Kidney epithelial cell (primary cell): Measurements from ENCODE around the gene RABGAP1L. TPM values are rescaled to one million over a fixed set of nuclear protein-coding genes. Genes with fewer than 3 reads are reported as not detected.

Experiments
- DNase-seq: peaks from one replicate; pipeline ENCODE4 v3.0.0-alpha.2; 2010; ENCODE audit warnings: low read depth
- H3K27me3 ChIP-seq: 2 replicates; pipeline ENCODE4 v1.6.0; 2011; ENCODE audit warnings: low read length; ENCODE audit not compliant: control insufficient read depth, insufficient read depth
- H3K36me3 ChIP-seq: 2 replicates; pipeline ENCODE4 v1.5.1; 2011; ENCODE audit warnings: low read length; ENCODE audit not compliant: control insufficient read depth, insufficient read depth
- H3K4me3 ChIP-seq: 2 replicates; pipeline ENCODE4 v1.5.1; 2011; ENCODE audit warnings: low read depth, mild to moderate bottlenecking, control low read depth, low read length
- total RNA-seq: library from RNA; depleted of rRNA; stranded (reverse); fragments of >200 nt; gene quantifications from 2 replicates; pipeline ENCODE4 v1.2.3, GENCODE V29; 2015
- TF ChIP-seq, protein P1 (sequence below): IDR thresholded peaks from 2 replicates; pipeline ENCODE4 v1.5.1; 2011; ENCODE audit warnings: mild to moderate bottlenecking, moderate library complexity, low read length, control low read depth, inconsistent platforms; ENCODE audit not compliant: insufficient read depth, poor library complexity, severe bottlenecking

The RABGAP1L gene
- total RNA-seq, 1 donor from 2014 or later: 22.1 TPM

DNA sequence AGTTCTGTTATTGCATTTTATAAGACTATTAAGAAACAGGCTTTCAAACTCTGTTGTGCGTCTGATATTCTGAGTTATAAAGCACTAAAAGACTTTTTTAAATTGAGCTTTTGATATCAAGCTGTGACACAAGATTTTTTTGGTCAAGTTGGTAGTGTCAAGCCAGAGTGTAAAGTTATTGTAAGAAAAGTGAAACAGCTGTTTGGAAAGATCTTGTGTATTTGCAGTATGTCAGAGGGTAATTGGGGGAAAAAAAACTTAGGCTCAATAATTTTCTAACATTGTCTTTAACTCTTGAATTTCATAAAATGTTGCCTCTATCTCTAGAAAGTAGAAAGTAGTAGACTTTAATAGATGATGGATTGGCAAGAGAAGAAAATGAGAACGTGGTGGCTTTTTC lies 844.2 kb downstream of the RABGAP1L start:
- no peak overlapping the region for H3K4me3 ChIP-seq
- TF ChIP-seq, protein P1, sequence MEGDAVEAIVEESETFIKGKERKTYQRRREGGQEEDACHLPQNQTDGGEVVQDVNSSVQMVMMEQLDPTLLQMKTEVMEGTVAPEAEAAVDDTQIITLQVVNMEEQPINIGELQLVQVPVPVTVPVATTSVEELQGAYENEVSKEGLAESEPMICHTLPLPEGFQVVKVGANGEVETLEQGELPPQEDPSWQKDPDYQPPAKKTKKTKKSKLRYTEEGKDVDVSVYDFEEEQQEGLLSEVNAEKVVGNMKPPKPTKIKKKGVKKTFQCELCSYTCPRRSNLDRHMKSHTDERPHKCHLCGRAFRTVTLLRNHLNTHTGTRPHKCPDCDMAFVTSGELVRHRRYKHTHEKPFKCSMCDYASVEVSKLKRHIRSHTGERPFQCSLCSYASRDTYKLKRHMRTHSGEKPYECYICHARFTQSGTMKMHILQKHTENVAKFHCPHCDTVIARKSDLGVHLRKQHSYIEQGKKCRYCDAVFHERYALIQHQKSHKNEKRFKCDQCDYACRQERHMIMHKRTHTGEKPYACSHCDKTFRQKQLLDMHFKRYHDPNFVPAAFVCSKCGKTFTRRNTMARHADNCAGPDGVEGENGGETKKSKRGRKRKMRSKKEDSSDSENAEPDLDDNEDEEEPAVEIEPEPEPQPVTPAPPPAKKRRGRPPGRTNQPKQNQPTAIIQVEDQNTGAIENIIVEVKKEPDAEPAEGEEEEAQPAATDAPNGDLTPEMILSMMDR: no peak

DNA sequence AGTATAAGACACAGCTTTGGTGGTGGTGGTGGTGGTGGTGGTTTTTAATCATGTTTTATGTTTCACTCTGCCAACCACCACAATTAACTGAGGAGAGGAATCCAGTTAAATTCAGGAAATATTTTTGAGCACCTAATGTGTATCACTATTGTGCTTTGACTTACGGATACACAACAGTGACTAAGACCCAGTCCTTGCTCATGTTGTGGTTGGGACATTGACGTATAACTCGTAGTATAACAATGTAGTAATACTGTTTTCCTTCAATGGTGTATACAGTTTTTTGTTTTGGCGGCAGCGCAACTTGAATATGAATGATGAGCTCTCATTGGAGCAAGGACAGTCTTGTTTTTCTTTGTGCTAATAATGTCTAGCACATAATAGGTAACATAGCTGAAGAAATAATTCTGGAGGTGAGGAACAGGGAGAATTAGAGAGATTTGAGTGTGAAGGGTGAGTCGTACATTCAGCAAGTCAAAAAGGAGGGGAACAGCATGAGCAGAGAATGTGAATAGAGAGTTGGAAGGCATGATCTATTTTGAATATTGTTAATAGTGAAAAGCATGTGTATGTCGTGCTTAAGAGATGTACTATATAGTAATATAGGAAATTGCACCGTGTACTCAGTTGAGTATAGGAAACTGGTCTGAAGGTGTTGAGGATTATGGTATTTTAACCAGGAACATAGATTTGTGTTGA lies 845.9 kb downstream of the RABGAP1L start:
- no peak for DNase-seq
- Histone ChIP-seq H3K27me3 (no peaks in the 10 kb centered on the region), H3K4me3 (no peak overlapping the region), H3K36me3 (no peaks in the 10 kb centered on the region)
- TF ChIP-seq, protein P1: no peak

More for the DNA sequence above, 844.2 kb downstream of the RABGAP1L start:
- DNase-seq: no peak
- no peaks in the 10 kb centered on the region for H3K36me3 ChIP-seq
- no peaks in the 10 kb centered on the region for H3K27me3 ChIP-seq

DNA sequence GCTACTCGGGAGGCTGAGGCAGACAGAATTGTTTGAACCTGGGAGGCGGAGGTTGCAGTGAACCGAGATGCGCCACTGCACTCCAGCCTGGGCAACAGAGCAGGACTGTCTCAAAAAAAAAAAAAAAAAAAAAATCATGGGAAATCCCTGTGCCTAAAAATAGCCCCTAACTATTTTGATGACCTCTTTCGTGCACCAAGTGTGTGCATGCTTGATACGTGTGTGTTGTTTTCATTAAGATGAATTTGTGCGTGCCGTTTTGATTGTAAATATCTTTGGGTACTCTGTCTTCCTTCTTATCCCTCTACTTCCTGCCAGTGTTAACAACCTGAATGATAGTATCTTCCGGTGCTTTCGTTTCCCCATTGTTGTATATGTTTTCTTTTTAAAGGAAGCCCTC lies 850.2 kb downstream of the RABGAP1L start:
- Histone ChIP-seq H3K27me3 (no peaks in the 10 kb centered on the region), H3K4me3 (no peak overlapping the region), H3K36me3 (peaks cover 2% of the 10 kb centered on the region)
- TF ChIP-seq, protein P1: no peak
- no peak for DNase-seq

DNA sequence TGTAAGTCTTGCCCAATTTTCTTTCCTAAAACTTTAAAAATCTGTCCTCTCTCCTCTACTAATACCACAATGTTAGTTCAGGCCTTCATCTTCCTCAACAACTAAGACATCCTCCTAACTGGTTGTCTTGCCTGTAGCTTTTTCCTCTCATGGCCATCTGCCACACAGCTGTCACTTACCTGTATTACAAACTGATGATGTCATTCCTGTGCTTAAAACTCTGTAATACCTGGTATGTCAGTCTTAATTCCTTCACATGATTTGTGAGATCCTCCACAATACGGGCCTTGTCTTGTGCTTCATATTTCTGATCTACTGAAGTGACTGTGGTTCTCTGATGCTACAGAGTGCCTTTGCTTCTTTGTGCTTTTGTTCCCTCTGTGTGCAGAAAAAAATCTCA lies 854.1 kb downstream of the RABGAP1L start:
- DNase-seq: no peak
- H3K27me3 ChIP-seq: no peaks in the 10 kb centered on the region
- TF ChIP-seq, protein P1: no peak
- H3K36me3 ChIP-seq: peaks cover 2% of the 10 kb centered on the region
- no peak overlapping the region for H3K4me3 ChIP-seq

DNA sequence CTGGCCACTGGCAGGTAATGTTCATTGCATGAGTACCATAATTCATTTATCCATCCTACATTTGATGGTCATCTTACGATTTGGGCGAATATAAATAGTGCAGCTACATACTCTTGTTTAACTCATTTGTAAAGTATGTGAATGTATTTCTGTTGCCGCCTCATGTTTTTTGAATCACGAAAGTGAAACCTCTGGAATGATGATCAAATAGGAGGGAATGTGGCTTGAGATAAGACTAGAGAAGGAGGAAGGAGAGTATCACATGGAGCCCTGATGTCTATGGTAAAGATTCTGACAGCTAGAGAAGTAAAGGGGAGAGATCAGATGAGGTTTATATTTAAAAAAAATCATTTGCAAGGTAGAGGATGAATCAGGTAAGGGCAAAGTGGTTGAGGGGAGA lies 855.9 kb downstream of the RABGAP1L start:
- TF ChIP-seq, protein P1: no peak
- H3K36me3 ChIP-seq: peaks cover 2% of the 10 kb centered on the region
- H3K4me3 ChIP-seq: no peak overlapping the region
- H3K27me3 ChIP-seq: no peaks in the 10 kb centered on the region
- DNase-seq: no peak

DNA sequence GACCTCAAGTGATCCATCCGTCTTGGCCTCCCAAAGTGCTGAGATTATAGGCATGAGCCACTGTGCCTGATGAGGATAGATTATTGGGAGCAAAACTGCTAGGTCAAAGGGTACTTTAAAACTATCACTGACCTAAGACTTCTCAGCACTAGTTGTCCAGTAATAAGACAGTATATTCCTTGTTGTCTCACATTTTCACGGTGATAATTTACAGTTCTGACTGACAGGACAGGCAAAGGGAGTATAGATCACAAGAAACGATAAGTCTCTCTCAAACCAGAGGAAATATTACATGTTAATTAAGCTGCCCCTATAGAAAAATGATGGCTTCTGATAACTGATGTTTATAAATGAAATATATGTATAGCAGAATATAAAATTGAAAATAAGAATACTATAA lies 860.2 kb downstream of the RABGAP1L start:
- H3K36me3 ChIP-seq: no peaks in the 10 kb centered on the region
- no peak overlapping the region for H3K4me3 ChIP-seq
- no peak for DNase-seq
- no peaks in the 10 kb centered on the region for H3K27me3 ChIP-seq
- TF ChIP-seq, protein P1: no peak
